ENCODE measurements around the gene PRDM10.

The PRDM10 gene

GRCh38 chr11:129943036-129943435 lies 59.6 kb downstream of the PRDM10 start:
- DNase-seq = no peak

DNA sequence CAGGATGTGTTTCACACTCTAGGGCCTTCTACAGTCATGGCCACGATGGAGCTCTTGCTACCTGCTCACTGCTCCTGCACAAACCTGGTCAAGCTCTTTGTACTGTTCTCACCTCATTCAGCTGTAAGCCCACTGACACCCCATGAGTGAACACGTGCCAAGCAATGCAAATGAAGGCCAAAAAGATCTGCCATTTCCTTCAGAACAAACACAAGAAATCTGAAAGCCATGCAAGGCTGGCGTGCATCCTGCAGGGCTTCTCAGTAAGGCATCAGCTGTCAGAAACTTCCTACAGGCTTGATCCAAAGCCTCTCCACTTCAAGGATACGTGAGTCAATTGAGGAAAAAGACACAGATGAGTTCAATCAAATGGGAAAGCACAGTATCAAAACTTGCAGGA lies 63.1 kb downstream of the PRDM10 start:
- no peak for DNase-seq

DNA sequence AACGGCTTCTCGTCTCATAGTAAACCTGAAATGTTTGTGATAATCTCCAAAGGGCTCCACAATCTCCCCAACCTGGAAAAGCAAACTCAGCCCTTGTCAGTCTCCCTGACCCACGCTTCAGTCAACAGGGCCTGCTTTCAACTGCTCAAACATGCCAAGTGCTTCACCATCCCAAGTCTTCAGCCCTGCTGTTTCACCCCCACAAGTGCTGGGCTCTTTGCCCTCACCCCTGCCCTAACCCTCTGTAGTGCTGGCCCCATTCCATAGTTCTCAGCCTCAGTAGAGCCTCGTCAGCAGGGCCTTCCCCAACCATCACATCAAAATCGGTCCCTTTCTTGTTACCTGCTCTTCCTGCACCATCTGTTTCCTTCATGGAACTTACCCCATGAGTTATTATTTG lies 63.9 kb downstream of the PRDM10 start:
- no peak for DNase-seq

GRCh38 chr11:129937592-129938238 lies 64.9 kb downstream of the PRDM10 start:
- no peak for DNase-seq

DNA sequence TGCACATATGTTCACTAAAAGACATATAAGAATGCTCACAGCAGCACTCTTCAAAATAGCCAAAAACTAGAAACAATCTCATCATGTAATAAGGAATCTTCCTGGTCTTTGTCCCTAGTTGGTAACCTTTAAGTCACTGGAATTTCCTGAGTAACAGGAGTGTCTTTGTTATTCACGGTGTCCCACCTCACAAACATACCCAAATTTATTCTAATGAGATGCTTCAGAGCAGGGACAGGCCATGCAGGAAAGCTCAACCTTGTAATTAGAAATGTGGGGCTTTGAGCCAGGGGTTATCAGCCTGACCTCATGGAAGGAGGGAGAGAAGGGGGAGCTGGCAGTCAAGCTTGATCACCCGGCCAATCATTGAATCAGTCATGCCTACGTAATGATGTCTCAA lies 66.9 kb downstream of the PRDM10 start:
- DNase-seq = no peak

DNA sequence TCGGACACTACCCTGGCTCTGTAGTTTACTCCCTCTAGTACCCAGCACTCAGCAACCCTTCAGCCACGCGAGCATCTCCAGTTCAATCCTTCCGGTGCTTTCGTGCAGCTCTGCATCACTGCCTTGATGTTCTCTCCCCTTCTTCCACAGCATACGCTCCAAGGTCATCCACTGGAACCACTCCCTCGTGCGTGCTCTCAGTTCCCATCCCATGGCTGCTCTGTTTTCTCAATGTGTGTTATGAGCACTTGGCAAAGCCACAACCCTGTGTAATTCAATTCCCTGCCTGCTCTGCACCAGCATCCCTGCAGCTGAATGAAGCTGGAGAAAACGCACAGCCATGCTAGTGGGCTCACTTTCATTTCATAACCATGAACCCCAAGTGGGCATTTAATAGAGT lies 68.7 kb downstream of the PRDM10 start:
- DNase-seq = no peak

DNA sequence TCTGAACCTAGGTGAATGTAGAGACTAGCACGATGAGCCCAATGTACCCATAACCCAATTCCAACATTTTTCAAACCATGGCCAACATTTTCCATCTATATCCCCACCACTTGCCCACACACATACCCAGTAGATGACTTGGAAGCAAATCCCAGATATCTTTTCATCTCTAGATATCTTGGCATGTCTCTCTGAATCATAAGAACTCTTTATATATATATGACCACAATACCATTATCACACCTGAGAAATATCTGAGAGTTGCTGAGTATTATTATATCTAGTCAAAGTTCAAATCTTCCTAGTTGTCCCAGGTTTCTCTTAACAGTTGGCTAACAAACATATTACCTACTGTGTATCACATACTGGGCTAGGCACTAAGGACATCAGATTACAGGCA lies 69.4 kb downstream of the PRDM10 start:
- DNase-seq = no peak

DNA sequence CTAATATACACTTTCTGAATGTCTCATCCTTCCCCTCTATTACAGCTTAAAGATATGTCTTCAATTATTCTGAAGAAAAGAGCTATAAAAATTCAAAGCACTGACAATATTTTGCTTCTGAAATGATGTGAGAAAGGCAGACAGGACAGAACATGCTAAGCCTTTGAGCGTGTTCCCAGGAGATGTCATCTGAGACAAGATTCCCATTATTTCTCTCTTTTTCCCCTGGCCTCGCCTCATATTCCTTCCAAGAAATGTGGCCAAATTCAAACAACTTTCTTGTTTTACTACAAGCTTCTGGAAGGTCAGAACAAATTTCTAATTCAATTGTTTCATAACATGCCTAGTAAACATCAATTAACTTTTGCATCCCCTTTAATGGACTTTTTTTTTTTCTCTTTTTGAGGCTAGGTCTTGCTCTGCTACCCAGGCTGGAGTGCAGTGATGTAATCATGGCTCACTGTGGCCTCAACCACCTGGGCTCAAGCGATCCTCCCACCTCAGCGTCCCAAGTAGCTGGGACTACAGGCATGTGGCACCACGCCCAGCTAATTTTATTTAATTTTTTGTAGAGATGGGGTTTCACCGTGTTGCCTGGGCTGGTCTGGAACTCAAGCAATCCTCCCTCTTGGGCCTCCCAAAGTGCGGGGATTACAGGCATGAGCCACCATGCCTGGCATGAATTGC lies 70.1 kb downstream of the PRDM10 start:
- no peak for DNase-seq

DNA sequence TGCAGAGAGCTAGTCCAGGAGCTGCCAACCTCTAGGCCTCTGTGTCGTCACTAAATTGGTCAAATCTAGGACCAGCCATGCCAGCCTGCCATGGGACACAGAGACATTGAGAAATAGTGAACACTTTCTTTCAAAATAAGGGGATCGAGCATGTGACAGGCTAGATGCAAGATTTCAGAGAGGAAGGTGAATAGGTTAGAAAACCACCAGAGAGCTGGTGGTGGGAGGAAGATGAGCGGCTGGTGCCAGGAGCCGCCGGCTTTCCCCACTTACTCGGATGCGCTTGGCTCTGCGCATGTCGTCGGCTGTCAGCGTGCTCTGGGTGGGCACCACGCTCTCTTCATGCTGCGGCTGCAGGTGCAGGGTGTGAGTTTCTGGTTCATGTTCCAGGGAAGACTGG lies 71.9 kb downstream of the PRDM10 start:
- DNase-seq = no peak

- no peak for DNase-seq
Measured at GRCh38 chr11:129930296-129930695, 72.3 kb downstream of the PRDM10 start.

DNA sequence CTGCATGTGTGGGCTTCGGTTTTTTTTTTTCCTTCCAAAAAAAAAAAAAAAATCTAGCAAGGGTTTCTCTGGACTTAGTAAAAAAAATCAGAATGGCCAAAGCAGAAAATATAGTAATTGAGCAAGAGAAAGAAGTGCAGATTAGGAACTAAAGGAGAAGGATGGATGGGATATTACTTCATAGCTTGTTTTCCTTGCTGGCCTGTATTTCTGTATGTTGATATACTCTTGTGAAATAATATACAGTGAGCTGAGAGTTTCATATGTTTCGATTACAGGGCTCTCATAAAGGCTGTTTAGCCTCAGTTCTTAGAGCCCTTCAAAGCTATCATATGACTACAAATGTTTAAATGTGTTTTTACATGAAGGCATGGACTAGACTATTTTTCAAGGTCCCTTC lies 72.9 kb downstream of the PRDM10 start:
- DNase-seq = no peak

- no peak for DNase-seq
Measured at GRCh38 chr11:129928923-129929692, 73.5 kb downstream of the PRDM10 start.

DNA sequence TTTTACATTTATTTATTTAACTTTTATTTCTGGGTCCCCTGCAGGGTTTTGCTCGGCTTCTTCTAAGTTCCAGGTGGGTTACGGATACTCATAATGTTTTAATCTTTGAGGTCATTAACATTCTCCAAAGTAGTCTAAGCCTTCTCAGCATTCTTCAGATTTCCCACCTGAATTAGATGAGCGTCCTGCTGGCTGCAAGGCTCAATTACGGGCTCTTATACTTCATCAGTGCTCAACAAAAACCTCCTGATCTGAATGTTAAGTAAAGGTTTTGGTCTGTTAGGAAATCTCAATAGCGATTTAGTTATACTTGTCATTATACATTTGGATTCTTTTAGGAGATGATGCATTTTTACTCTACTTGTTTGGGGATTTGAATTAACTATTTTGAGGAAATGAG lies 80.0 kb downstream of the PRDM10 start:
- no peak for DNase-seq

DNA sequence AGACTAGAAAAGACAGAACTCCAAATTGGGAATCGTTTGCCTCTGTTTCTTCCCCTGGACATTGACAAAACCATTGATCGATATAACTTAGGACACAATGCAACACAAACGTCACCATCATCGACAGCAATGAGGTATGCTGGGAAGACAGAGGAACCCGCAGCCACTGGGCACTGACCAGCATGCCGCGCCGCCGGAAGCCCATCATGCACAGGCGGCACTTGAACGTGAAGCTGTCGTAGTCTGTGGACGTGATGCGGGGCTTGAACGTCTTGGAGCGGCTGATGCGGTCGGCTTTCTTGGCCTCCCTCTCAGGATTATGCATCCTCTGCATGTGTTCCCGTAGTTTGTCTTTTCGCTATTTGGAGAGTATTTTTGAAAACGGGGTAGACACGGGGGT lies 84.3 kb downstream of the PRDM10 start:
- no peak for DNase-seq

GRCh38 chr11:129917231-129917630 lies 85.4 kb downstream of the PRDM10 start:
- no peak for DNase-seq

DNA sequence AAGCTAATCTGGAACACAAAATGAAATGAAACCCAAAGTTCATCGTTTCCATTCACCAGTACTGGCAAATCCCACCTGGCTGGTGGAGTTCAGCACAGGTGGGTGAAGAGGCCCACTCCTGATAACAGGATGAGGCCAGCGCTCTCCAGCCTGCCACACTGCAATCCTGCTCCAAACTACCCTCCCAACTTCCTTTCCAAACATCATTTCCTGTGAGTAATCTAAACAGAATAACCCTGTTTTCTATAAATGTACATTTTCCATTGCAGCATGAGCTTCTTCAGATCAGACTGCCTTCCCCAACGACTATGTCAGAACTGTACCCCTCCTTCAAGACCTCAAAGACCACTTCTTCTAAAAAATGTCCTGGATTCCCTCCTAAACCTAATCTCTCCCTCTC lies 91.3 kb downstream of the PRDM10 start:
- DNase-seq = peak; percentile 67

- no peak for DNase-seq
Measured at GRCh38 chr11:129910360-129910759, 92.3 kb downstream of the PRDM10 start.

GRCh38 chr11:129905402-129905801 lies 97.2 kb downstream of the PRDM10 start:
- DNase-seq = no peak

DNA sequence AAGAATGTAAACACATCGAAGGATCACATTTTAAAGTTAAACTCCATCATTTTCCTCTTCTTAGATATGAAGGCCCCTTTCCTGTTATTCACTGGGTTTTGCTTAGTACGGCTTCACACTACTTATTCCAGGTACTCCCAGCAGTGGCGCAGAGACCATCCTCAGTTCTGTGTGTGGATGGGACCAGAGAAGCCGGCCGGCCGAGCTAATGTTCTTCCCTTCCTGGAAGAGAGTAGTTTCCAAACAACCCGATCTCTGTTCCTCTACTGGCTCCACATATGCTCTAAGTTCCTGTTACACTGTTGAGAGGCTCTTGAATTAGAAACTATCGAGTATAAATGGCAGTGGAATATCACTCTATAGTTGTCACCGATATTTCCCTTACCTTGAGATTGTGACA lies 106.6 kb downstream of the PRDM10 start:
- DNase-seq = no peak

GRCh38 chr11:129895126-129896041 lies 107.3 kb downstream of the PRDM10 start, which contains the start of gene NFRKB:
Gene NFRKB, minus strand, starts transcription at chr11:129895578. Its CDS starts 2,729 bp downstream, at chr11:129892849.
- peak; percentile 63 for DNase-seq

DNA sequence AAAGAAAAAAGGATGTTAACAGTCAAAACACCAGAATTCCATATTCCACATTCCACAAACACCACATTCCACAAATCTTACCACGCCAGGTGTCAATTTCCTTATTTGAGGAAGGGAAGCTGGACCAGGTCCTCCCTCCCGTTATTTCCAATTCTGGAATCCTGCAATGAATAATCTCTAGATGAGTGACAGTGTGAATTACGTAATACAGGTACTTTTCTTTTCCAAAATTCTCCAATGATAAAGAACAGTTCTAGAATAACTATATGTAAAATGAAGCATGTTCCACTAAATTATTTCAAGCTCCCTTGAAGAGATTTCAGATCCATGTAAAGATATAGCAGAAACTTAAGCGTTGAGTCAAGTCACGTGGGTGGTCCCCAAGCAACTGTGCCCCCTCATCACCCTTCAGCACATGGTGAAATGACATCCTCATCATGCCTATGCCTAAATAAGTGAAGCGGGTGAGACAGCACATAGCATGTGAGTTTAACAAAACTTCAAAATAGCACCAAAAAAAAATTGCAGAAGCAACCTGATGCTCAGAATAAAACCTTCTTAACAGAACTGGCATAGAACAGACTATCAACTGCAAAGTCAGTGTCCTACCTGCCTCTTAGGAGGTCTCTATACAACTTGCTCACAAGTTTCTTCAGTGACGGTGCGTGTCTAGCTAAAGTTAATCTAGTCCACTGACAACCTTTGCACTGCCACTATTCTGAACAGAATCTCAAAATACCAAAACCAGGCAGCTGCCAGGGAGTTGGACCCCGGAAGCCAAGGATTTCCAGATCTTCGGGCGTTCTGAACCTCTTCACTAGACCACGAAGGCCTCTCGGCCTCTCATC lies 108.1 kb downstream of the PRDM10 start:
- DNase-seq = no peak

- no peak for DNase-seq
Measured at GRCh38 chr11:129888451-129888850, 114.2 kb downstream of the PRDM10 start.
